SK-N-SH (cell line): ENCODE results near the gene AKR1C3.

ENCODE experiments used
- CTCF ChIP-seq: fragments of 200-600 bp; sonication (generic); IDR thresholded peaks from 2 replicates; pipeline ENCODE4 v1.6.1; 2017; ENCODE audit warnings: antibody characterized with exemption, mild to moderate bottlenecking, moderate library complexity
- GABPA ChIP-seq: IDR thresholded peaks from 2 replicates; pipeline ENCODE4 v1.4.0; 2012; ENCODE audit warnings: low read depth, mild to moderate bottlenecking
- POLR2AphosphoS5 ChIP-seq: IDR thresholded peaks from 2 replicates; pipeline ENCODE4 v1.6.1; 2012; ENCODE audit warnings: low read depth, low read length
- REST ChIP-seq: IDR thresholded peaks from 2 replicates; pipeline ENCODE4 v1.6.1; 2012; ENCODE audit warnings: mild to moderate bottlenecking, low read depth, low read length, moderate library complexity
- SMC3 ChIP-seq: IDR thresholded peaks from 2 replicates; pipeline ENCODE4 v1.6.1; 2012; ENCODE audit warnings: low read depth, low read length, improper control_type of control experiment
- TAF1 ChIP-seq: IDR thresholded peaks from 2 replicates; pipeline ENCODE4 v1.6.1; 2012; ENCODE audit warnings: low read depth, mild to moderate bottlenecking, low read length, moderate library complexity, borderline replicate concordance
- YY1 ChIP-seq: IDR thresholded peaks from 2 replicates; pipeline ENCODE4 v1.4.0; 2012; ENCODE audit warnings: low read depth, mild to moderate bottlenecking

DNA sequence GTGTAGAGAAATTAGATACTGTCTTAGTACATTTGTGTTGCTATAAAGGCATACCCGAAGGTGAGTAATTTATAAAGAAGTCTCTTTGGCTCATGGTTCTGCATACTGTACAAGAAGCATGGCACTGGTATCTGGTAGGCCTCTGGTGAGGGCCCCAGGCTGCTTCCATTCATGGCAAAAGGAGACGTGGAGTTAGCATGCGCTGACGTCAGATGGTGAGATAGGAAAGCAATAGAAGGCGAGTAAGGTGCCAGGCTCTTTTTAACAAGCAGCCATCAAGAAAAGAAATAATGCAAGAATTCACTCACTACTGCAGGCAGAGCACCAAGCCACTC lies 52.7 kb downstream of the AKR1C3 start:
- no peak for TF ChIP-seq CTCF
- no peak for TF ChIP-seq SMC3
- TF ChIP-seq POLR2AphosphoS5: no peak
- no peak for TF ChIP-seq REST
- no peak for TF ChIP-seq GABPA
- TF ChIP-seq YY1: no peak
- no peak for TF ChIP-seq TAF1
